Stimulated activated CD4-positive, alpha-beta T cell treated with anti-CD3 and anti-CD28 coated beads, Interleukin-15, amount 100 ng/mL, for 48 hours (primary cell): ENCODE results near the gene TGFB1.
"Not testable (repeated sequence)": the region's sequence is repeated elsewhere in the genome, so short reads cannot be mapped to it uniquely, and the experiment has no call there.

Source experiments
- DNase-seq, 2 donors: peaks; one replicate each; pipeline ENCODE4 v3.0.0-alpha.2; 2020; ENCODE audit warnings: low read depth in 2 of 2

The TGFB1 gene

DNA sequence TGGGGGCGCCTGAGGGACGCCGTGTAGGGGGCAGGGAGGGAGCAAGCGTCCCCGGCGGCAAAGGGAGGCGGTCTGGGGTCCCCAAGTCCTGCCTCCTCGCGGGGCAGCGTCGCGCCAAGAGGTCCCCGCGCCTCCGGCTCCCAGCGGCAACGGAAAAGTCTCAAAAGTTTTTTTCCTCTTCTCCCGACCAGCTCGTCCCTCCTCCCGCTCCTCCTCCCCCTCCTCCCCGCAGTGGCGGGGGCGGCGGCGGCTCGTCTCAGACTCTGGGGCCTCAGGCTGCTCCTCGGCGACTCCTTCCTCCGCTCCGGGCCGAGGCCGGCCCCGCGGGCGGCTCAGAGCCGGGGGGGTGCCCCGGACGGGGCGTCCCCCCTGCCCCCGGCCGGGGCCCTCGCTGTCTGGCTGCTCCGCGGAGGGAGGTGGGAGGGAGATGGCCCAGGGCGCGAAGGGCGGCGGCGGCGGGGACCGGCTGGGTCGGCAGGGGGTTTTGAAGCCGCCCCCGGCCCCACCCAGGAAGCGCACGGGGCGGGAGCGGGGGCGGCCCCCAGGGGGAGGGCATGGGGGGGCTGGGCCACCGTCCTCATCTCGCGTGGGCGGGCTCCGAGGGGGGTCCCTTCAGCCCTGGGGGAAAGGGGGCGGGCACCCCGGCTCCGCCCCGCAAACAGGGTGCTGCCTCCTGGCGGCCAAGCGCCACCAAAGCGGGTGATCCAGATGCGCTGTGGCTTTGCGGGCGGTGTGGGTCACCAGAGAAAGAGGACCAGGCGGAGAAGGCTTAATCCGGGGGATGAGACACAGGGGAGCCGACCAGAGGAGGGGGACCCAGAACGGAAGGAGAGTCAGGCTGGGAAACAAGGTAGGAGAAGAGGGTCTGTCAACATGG is at the start of gene TGFB1:
TSS of gene TGFB1 (minus strand) at position 457 of the 877 bp plus-strand sequence. CDS start 878 bp downstream, outside the sequence.
- peak; percentile 82 to 88 for DNase-seq

DNA sequence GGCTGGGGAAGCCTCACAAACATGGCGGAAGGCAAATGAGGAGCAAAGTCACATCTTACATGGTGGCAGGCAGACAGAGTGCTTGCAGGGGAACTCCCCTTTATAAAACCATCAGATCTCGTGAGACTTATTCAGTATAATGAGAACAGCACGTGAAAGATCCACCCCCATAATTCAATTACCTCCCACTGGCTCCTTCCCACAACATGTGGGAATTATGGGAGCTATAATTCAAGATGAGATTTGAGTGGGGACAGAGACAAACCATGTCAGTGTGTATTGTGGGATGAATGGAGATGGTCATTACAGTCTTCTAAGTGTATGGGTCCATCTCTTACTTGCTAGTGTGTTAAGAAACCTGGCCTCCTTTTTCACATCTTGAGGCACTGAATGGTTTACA is 48.3 kb upstream of the TGFB1 start:
- no peak for DNase-seq

DNA sequence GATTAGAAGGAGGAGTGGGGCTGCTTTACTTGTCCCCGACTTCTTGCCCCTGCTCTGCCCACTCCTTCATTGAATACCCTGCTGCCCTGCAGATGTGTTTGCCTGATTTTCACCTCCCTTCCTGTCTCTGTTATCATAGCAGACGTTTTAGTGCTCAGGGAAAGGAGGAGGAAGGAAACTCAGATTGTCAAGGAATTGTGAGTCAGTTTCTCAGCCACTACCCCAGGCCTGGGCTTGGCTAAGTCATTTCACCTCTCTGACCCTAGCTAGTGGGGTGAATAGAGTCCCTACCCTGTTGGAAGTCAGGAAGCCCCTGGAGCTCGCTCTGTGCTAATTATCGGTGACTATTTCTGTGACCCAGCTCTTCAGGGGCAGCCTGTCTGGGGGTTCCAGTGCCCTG is 47.8 kb upstream of the TGFB1 start:
- DNase-seq, result no peak

- DNase-seq, result no peak
Observed at GRCh38 chr19:41399525-41399924, 45.8 kb upstream of the TGFB1 start.

DNA sequence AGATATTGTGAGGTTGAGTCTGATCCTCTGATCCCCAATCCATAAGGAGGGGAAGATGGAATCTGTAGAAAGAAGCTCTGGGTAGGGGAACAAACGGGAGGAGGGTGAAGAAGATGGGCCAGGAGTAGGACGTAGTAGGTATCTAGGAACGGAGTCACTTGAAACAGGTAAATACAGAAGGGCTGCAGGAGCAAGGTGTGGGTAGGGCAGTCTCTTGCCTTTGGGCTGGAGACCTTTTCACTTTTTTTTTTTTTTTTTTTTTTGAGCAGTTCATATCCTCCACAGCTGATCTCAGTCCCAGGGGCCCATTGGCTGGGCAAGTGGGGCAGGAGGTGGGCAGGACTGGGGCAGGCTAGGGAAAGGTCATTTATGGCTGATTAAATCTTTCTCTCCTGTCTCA is 45.4 kb upstream of the TGFB1 start:
- no peak for DNase-seq

- no peak for DNase-seq
Observed at GRCh38 chr19:41398598-41398997, 44.9 kb upstream of the TGFB1 start.

GRCh38 chr19:41398050-41398418 is 44.3 kb upstream of the TGFB1 start:
- DNase-seq, result no peak

DNA sequence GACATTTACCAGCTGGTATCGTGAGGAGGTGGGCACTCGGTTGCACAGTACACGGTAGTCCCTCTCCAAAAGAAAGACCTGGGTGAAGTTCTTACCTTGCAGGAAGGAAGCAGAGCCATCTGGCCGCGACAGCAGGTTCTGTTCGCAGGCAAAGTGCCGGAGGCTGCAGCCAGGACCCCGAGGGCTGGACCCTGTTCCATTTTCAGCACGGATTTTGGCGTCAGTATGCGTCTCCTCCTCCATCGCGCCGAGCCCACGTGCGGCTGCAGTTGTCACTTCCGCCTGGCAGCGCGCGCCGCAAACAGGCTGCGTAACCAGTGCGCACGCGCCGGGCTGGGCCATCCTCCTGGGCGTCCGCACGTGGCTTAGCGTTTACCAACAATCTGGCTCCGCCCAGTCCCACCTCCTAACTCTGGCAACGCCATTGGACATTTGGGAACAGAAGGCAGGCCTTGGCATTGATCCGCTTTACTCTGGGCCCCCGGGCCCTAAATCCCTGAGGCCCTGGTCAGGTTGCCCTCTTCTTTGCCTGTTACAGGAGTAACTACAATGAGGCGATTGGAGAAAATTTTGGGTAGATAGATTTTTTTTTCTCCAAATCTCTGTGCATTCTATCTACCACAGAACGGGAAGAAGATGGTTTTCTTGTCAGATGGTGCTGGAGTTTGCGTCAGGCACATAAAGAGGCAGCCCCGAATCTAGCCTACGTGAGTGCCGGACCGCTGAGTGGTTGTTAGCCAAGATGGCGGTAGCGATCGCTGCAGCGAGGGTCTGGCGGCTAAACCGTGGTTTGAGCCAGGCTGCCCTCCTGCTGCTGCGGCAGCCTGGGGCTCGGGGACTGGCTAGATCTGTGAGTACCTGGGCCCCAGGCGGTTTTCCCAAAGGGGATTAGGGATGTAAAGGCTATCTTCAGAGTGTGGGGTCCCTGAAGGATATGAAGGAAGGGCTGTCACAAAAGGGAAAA is 43.6 kb upstream of the TGFB1 start, which contains the start of the genes BCKDHA and EXOSC5:
TSS of gene BCKDHA (plus strand) at position 733 of the 964 bp plus-strand sequence. CDS start at position 743, 10 bp downstream.
TSS of gene EXOSC5 (minus strand) at position 274 of the 964 bp plus-strand sequence. CDS start at position 243, 31 bp downstream.
- peak; percentile 99 for DNase-seq

DNA sequence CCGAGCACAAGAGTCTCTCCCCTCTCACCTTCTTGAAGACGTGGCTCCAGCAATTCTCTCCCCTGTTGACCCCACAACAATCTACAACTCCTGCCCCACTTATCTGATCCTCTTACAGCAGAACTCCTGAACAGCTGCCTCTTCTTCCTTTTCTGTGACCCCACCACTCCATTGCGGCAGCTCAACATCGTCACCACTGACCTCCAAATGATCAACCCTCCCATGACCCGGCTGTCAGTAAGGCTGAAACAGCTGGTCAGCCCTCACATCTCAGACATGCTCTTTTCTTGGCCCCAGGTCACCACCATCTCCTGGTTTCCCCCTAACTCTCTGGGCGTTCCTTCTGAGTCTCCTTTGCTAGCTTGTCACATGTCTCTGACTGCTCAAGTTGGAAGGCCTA is 41.6 kb upstream of the TGFB1 start:
- no peak for DNase-seq

GRCh38 chr19:41392775-41393174 is 39.1 kb upstream of the TGFB1 start:
- DNase-seq, result no peak

DNA sequence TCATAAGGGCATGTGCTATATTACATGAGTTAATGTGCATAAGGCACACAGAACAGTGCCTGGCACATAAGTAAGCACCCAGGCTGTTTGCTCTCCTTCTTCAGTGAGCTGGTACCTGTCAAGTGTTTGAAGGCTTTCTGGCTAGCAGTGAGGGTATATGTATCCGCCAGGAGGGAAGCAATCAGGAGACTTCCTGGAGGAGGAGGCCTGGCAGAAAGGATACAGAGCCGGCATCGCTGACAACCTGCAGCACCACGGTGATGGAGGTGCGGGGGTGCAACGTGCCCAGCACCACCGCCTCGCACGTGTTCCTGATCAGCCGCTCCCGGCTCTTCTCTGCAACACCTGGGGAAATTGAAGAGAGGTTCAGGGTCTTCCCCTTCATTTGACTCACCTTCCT is 37.9 kb upstream of the TGFB1 start:
- no peak for DNase-seq

DNA sequence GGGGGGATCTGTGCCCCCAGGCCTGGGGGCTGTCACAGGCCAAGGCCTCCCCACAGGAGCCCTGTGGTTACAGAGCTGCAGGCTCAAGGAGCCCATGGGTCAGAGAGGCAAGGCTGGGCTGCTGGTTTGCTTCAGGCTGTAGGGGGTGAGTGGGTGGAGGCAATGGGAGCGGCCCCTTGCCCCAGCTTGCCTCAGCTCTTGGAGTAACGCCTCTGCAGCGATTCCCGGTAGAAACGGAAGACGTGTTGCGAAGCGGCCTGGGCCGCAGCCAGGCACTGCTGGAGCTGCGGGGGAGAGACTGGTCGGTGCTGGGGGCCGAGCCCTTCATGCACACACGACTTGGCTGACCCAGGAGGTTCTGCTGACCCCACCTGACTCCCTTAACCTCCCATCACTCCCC is 32.7 kb upstream of the TGFB1 start:
- DNase-seq, result no peak

DNA sequence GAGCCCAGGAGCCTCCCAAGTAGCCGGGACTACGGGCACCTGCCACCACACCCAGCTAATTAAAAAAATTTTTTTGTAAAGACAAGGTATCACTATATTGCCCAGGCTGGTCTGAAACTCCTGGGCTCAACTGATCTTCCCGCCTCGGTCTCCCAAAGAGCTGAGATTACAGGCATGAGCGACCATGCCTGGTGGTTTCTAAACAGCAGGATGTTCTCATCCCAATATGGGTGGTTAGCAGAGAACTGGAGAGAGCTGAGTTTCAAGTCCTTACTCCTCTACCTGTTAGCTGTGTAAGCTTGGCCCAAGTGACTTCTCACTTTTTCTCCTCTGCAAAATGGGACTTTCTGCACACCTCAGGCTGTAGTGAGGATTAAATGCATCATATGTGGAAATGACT is 30.6 kb upstream of the TGFB1 start:
- no peak for DNase-seq

- DNase-seq, result not testable (repeated sequence)
Observed at GRCh38 chr19:41381536-41381935, 27.8 kb upstream of the TGFB1 start.

- DNase-seq, result no peak
Observed at GRCh38 chr19:41377977-41378709, 24.4 kb upstream of the TGFB1 start.

DNA sequence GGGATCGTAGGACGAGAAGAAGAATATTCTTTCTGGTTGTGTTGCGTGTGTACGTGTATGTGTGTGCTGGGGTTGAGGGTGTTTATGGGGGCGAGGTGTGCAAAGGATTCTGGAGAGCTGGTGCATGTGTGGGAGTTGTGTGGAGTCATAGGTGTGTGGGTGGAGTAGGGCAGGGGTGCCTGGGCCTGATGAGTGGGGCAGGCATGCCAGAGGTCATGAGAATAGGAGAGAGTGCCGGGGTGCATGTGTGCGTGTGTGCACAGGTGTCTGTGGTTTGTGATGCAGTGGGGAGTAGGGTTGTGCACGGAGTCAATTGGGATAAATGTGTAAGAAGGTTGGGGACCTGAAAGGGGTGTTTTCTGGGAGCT is 23.3 kb upstream of the TGFB1 start:
- DNase-seq, result no peak

GRCh38 chr19:41376241-41376997 is 22.7 kb upstream of the TGFB1 start, which contains the start of gene TMEM91:
Gene TMEM91, plus strand, starts transcription at chr19:41376533. Its CDS starts 1,777 bp downstream, at chr19:41378310.
- DNase-seq, result no peak

DNA sequence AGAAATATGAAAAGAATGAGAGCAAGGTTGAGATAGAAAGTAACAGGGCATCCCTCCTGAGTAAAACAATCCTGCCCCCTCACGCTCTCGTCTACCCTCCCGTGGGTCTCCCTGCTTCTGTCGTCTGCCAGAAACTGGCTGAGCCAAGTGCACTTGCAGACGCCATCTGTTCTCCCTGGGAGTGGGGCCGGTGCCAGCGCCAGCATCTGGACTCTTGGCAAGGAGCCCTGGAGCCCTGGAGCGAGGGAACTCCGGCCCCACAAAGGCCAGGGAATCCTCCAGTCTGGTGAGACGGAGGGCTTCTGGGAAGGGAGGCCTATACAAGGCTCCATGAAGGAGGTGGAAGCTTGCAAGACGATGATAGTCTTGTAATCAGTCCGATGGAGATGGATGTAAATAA is 20.3 kb upstream of the TGFB1 start:
- no peak for DNase-seq

DNA sequence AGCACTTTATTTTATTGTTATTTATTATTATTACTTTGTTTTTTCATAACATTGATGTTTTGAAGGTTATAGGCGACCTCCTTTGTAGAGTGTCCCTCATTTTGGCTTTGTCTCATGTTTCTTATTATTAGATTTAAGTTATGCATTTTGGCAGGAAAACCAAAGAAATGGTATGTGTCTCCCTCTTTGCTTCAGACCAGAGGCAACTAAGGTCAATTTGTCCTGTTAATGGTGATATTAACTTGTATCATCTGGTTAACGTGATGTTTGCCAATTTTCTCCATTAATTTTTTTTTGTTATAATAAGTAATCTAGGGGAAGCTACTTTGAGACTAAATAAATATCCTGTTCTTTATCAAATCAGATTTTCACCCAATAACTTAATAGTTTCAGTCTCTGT is 18.8 kb upstream of the TGFB1 start:
- no peak for DNase-seq

DNA sequence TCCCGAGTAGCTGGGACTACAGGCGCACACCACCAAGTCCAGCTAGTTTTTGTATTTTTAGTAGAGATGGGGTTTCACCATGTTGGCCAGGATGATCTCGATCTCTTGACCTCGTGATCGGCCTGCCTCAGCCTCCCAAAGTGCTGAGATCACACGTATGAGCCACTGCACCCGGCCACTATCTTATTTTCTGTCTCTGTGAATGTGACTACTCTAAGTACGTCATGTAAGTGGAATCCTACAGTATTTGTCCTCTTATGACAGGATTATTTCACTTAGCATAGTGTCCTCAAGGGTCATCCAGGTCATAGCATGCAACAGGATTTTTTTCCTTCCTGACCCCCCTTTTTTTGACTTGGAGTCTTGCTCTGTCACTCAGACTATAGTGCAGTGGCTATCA is 17.8 kb upstream of the TGFB1 start:
- no peak for DNase-seq

DNA sequence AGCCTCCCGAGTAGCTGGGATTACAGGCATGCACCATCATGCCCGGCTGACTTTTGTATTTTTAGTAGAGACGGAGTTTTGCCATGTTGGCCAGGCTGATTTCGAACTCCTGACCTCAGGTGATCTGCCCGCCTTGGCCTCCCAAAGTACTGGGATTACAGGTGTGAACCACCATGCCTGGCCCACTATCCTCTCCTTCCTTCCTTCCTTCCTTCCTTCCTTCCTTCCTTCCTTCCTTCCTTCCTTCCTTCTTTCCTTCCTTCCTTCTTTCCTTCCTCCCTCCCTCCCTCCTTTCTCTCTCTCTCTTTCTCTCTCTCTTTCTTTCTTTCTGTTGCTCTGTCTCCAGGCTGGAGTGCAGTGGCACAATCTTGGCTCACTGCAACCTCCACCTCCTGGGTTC is 17.4 kb upstream of the TGFB1 start:
- not testable (repeated sequence) for DNase-seq
